Measurements from ENCODE around the gene GXYLT2.

- TF ChIP-seq CTCF (IDR thresholded peaks at IDR 0.05) (no peak), POLR2A (IDR thresholded peaks at IDR 0.05) (no peak)
These were observed 19.4 kb downstream of the GXYLT2 start for GRCh38 chr3:72907131-72907711.
